Endothelial cell (in vitro differentiated cells): ENCODE data around the gene NOX5. TPM values are rescaled to one million over a fixed set of nuclear protein-coding genes. Genes with fewer than 3 reads are reported as not detected.

Experiments used
- DNase-seq: peaks from one replicate; pipeline ENCODE4 v3.0.0; 2021; ENCODE audit warnings: low spot score
- H3K27ac Mint-ChIP-seq: one replicate; pipeline ENCODE4 v1.8.0; 2021; ENCODE audit warnings: mixed read lengths, inconsistent platforms; ENCODE audit not compliant: unreplicated experiment
- H3K27me3 Mint-ChIP-seq: one replicate; pipeline ENCODE4 v1.8.0; 2021; ENCODE audit warnings: mild to moderate bottlenecking, moderate library complexity, mixed read lengths, inconsistent platforms; ENCODE audit not compliant: unreplicated experiment
- H3K36me3 Mint-ChIP-seq: one replicate; pipeline ENCODE4 v1.8.0; 2021; ENCODE audit warnings: mild to moderate bottlenecking, low read depth, mixed read lengths, inconsistent platforms; ENCODE audit not compliant: unreplicated experiment
- H3K4me1 Mint-ChIP-seq: one replicate; pipeline ENCODE4 v1.8.0; 2021; ENCODE audit warnings: mild to moderate bottlenecking, mixed read lengths, inconsistent platforms; ENCODE audit not compliant: unreplicated experiment
- H3K4me3 Mint-ChIP-seq: one replicate; pipeline ENCODE4 v1.8.0; 2021; ENCODE audit warnings: mild to moderate bottlenecking, mixed read lengths, inconsistent platforms; ENCODE audit not compliant: unreplicated experiment
- H3K9me3 Mint-ChIP-seq: one replicate; pipeline ENCODE4 v1.8.0; 2021; ENCODE audit warnings: mixed read lengths, inconsistent platforms; ENCODE audit not compliant: unreplicated experiment
- CTCF ChIP-seq: fragments of 200-600 bp; sonication (generic); IDR thresholded peaks from one replicate; pipeline ENCODE4 v1.5.0; 2021; ENCODE audit warnings: antibody characterized with exemption; ENCODE audit not compliant: unreplicated experiment
- total RNA-seq: library from RNA; stranded (reverse); fragmentation: NEBNext Ultra II Directional; extraction: Animal tissue kit (Norgen Biotek cat#: 25700); gene quantifications from one replicate; pipeline ENCODE4 v1.2.1, GENCODE V29; 2021; ENCODE audit not compliant: unreplicated experiment

The NOX5 gene
- total RNA-seq, 1 donor from 2014 or later: not detected

DNA sequence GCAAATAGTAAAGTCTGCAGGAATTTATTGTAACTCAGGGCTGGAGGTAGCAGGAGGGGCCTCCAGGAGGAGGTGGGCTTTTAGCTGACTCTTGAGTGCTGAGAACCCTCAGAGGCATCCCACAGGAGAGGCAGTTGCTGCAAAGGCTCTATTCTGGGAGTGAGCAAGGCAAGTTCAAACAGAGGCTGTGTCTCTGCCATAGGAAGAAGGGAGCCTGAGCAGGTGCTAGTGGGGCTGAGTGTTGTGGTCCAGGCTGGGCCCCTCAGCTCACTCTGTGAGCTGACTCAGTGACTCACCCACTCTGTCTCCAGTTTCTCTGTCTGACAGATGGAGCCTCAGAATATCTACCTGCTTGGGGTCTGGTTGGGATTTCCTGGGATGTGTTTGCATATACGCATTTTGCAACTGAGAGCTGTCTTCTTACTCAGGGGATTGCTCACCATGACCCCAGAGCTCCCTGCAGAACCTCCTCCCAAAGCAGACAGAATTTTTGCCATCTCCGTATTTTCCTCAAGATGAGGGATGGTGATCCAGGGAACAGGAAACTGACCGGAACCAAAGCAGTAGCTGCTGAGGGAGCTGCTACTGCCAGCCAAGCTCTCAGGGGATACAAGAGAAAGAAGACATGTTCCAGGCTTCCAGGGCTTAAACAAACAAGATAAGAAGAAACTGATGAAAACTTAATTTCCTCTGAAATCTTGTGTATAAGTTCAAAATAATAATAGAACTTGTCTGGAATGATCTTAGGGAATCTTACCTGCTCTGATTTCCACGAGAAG lies 13.6 kb upstream of the NOX5 start:
- DNase-seq: no peak
- Mint-ChIP-seq H3K27me3 (no peaks in the 10 kb centered on the region), H3K27ac (no peak overlapping the region), H3K4me3 (no peak overlapping the region), H3K9me3 (no peaks in the 10 kb centered on the region), H3K36me3 (no peaks in the 10 kb centered on the region), H3K4me1 (peaks cover 9% of the 10 kb centered on the region)
- TF ChIP-seq CTCF: no peak

DNA sequence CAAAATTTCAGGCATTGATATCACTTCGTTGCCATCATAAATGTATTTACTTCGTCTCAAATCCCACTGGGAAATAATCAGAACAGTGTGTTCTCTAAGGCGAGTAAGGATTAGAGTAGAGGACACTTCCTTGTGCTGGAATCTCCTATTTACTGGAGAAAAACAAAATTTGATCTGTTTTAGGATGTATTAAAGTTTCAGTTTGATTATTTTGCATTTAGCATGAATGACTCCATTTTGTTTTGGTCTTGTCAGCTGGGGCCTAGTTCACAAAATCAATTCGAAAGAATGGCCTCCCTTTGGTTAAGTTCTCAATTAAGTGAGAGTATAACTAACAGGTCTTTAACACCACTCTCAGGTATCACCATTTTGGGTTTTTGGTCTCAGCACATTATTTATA lies 11.7 kb upstream of the NOX5 start:
- H3K4me1 Mint-ChIP-seq: peaks cover 4% of the 10 kb centered on the region
- H3K27ac Mint-ChIP-seq: no peak overlapping the region
- DNase-seq: no peak
- H3K9me3 Mint-ChIP-seq: no peaks in the 10 kb centered on the region
- no peaks in the 10 kb centered on the region for H3K36me3 Mint-ChIP-seq
- H3K4me3 Mint-ChIP-seq: no peak overlapping the region
- H3K27me3 Mint-ChIP-seq: no peaks in the 10 kb centered on the region
- TF ChIP-seq CTCF: no peak

GRCh38 chr15:69004011-69004410 lies 10.5 kb upstream of the NOX5 start:
- peaks cover 4% of the 10 kb centered on the region for H3K4me1 Mint-ChIP-seq
- H3K27me3 Mint-ChIP-seq: no peaks in the 10 kb centered on the region
- H3K27ac Mint-ChIP-seq: no peak overlapping the region
- H3K9me3 Mint-ChIP-seq: no peaks in the 10 kb centered on the region
- no peak for TF ChIP-seq CTCF
- H3K4me3 Mint-ChIP-seq: no peak overlapping the region
- no peaks in the 10 kb centered on the region for H3K36me3 Mint-ChIP-seq
- no peak for DNase-seq

DNA sequence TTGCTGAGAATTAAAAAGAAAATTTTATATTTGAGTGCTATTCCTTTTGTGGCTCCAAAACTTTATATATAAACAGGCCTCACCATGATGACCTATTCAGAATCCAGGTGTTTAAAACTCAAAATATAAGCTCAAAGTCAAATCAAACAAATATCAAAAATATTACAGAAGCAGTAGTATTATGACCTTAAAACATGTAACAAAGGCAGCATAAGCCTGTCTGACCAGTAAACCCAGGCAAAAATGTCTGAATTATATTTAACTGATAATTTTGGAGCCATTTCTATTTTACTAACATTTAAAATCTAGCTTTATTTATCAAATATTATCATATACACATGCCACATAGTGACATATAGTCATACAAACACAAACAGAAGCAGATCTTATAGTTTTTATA lies 6.4 kb upstream of the NOX5 start:
- H3K4me3 Mint-ChIP-seq: no peak overlapping the region
- no peaks in the 10 kb centered on the region for H3K27me3 Mint-ChIP-seq
- no peak overlapping the region for H3K27ac Mint-ChIP-seq
- no peaks in the 10 kb centered on the region for H3K36me3 Mint-ChIP-seq
- H3K4me1 Mint-ChIP-seq: no peaks in the 10 kb centered on the region
- no peak for TF ChIP-seq CTCF
- DNase-seq: no peak
- no peaks in the 10 kb centered on the region for H3K9me3 Mint-ChIP-seq

DNA sequence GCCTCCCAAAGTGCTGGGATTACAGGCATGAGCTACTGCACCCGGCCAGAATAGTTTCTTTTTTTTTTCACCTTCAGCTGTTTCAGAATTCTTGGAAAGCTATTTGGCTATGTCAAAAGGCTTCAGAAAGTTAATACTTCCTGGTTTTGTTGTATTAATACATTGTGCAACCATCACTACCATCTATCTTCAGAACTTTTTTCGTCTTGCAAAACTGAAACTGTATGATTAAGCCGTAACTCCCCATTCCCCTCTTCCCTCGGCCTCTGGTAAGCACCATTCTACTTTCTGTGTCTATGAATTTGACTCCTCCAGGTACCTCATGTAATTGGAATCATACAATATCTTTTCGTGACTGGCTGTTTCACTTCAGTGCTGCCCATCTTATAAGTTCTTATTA lies 5.2 kb upstream of the NOX5 start:
- Mint-ChIP-seq H3K9me3 (no peaks in the 10 kb centered on the region), H3K36me3 (no peaks in the 10 kb centered on the region), H3K4me1 (no peaks in the 10 kb centered on the region), H3K27ac (no peak overlapping the region), H3K27me3 (no peaks in the 10 kb centered on the region), H3K4me3 (no peak overlapping the region)
- no peak for TF ChIP-seq CTCF
- DNase-seq: no peak
